ENCODE results near the gene NUMB.

NUMB gene

DNA sequence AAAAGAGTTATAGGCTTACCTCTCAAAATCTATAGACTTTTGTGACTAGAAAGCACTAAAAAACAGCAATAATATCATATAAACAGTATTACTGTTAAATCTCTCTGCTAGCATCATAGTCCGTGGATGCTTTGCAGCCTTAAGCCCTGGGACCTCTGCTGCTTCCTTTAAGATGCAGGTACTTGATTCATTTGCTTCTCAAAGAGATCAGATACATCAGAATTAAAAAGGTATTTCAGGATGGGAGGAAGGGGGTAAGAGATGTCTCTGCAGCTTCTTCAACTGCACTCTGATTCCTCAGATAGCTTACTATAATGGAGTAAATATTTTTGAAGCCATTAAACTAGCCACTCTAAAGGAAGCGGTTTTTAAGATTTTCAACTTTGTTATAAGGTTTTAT, 171.7 kb downstream of the NUMB start:
- no peak for DNase-seq

DNA sequence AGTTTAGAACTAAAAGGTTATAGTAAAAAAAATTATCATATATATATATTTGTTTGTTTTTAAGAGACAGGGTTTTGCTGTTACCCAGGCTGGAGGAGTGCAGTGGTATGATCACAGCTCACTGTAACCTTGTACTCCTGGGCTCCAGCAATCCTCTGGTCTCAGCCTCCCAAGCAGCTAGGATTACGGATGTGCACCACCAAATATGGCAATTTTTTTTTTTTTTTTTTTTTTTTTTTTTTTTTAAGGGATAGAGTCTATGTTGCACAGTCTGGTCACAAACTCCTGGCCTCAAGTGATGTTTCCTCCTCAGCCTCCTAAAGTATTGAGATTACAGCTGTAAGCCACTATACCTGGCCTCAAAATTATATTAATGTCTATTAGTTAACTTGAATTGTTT, 172.4 kb downstream of the NUMB start:
- no peak for DNase-seq

DNA sequence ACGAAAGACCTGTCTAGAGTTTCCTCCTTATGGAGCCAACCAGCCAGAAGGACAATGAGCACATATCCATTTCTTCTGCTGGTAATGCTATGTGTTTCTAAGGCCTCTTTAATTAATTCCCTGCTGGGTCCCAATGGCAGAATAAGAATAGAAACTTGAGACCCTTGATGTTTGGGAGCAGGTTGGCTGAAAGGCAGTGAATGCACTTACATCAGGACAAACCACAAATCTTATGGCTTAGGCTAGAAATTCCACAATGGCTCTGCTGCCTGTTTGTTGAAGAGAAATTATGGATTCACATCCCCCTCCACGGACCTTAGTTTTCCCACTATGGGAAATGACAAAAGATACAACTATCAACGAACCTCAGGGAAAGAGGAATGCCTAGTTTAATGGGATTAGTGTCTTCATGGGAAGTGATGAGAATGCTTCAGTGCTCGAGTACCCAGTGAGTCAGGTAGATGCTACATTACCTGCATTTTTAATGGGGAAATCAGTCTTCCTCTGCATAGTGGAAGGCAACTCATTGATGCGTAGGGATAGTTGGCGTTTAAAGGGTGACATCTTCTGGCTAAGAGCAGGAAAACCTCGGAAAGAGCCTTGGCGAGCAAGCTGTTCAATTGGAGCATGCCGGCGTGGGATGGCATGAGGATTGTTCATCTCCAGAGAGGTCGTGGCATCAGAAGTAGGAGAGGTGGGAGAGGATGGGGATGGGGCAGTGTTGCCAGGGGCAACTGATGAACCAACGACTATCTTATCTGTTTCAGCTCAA, 174.6 kb downstream of the NUMB start:
- no peak for DNase-seq

DNA sequence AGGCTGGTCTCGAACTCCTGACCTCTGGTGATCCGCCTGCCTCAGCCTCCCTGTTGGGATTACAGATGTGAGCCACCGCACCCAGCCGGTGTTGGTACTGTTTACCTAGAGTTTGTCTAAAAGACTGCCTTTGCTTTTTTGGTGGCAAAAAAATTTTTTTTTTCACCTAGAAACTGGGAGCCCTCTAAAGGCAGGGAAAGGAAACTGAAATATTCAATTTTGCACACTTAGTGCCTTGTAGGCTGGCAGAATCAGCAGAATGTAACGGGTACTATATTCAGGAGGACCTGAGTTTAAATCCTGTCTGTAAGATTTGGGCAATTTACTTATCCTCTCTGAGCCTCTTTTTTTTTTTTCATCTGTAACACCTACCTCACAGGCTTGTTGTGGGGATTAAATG, 177.4 kb downstream of the NUMB start:
- no peak for DNase-seq

GRCh38 chr14:73277376-73277775, 181.0 kb downstream of the NUMB start:
- no peak for DNase-seq

DNA sequence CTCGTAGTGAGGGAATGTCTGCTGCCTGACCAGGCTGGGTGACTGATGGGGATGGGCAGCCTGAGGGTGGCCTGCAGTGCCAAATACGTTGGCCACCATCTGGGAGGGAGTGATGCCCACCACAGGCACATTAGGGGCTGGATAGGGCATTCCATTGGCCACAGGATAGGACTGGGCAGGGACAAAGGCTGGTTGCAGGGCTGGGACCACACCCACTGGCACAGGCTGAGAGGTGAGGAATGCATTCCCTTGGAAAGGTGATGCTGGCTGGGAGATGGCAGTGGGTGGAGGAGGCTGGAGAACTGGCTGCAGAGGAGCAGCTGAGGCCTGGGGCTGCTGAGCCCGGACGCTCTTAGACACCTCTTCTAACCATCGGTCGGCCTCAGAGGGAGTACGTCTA, 181.5 kb downstream of the NUMB start:
- no peak for DNase-seq

DNA sequence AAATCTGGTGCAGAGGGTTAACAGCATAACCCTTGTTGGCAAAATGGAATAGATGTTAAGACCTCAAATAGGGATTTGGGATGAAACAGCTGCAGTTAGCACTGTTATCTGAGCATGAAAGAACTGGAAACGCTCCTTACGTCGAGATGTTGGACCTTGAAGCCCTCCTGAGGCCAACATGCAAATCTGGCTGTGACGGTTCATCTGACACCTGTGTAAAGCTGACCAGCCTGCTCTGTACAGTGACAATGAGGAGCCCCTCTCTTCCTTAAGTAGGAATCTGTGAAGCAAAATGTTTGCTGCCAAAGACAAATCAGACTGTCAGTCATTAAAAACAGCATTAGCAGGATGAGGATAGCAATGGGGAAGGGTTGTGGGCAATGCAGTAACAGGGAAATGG, 184.5 kb downstream of the NUMB start:
- DNase-seq = no peak

DNA sequence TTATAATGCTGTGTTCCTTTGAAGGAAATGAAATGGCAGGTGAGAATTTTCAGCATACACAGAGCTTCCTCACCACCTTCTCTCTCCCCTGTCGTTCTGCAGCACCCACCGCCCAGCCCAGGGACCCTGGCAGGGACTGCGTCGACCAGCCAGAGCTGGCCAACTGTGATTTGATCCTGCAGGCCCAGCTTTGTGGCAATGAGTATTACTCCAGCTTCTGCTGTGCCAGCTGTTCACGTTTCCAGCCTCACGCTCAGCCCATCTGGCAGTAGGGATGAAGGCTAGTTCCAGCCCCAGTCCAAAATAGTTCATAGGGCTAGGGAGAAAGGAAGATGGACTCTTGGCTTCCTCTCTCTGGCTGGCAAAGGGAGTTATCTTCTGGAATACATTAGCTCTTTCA, 186.0 kb downstream of the NUMB start:
- DNase-seq = no peak

DNA sequence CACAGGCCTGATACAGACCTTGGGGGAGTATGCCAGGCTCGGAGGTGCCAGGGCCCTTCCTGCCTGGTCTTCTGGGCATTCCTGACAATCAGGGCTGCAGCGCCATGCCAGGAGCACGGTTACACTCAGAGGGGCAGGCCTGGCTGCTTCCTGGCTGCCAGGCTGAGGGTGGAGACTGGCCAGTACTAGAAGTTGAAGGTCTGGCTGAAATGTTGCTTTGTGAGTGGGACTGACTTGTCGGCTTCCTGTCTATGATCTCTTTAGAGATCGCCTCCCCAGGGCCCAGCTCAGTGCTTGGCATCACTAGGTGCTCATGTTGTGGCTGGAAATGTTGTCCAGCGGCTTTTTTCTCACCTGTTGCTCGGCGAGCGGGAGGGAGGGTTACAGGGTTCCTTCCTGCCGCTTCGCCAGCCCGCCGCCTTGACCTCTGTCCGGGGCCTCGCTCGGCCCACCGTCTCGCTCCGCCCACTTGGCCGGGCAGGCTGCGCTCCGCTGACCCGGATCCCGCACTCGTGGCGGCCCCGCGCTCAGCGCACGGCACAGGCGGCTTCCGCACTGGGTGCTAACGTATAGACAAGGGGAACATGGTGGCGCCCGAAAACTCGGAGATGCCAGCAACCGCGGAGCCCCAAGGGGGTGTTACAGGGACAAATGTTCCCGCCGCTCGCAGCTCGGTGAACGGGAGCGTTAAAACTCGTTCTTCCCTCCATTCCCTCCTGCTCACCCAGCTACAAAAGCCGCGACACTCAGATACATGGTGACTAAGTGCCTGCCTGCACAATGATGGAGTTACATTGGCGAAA, 188.4 kb downstream of the NUMB start:
- no peak for DNase-seq

DNA sequence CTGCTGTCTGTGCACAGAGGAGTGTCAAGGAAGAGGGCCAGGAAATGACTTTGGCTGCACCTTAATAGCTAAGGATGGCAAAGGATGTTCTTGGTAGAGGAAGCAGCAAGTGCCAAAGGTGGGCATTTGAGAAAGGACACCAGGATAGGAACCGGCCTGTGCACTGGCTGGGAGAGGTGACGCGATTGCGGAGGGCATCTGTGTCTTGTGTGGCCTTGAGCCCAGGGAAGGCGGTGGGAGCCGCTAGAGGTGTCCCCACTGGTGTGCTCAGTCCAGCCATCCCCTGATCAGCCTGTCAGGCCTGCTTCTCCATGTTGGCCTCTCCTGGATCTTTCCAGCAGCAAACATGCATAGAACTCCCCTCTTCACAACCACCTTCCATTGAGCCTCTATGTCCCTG, 190.9 kb downstream of the NUMB start:
- DNase-seq = no peak

DNA sequence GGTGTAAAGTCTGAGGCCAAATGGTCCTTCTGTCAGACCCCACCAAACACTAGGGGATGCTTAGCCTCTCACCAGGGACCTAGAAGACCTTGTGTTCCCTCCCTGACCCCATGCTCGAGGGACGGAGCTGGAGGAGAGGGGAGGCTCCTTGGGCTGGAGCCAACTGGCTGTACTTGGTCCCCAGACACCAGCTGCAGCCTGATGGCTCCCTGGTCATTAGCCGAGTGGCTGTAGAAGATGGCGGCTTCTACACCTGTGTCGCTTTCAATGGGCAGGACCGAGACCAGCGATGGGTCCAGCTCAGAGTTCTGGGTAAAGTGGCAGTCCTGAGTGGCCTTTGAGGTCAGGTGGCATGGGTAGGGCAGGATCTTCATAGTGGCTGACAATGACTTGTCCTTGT, 192.0 kb downstream of the NUMB start:
- DNase-seq = no peak

DNA sequence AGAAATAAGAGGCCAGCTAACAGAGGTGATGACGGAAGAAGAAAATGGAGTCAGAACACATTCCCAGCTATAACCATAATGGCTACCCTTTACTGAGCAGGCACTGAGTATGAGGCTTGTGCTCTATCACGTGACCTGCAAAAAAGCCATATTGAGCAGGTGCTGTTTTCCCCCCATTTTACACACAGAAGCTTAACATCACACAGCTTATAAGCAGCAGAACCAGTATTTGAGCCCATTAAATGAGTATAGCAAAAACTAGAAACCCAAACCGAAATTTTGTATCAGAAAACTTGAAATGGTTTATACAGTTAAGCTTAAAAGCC, 192.7 kb downstream of the NUMB start:
- DNase-seq = no peak

- no peak for DNase-seq
Observed at GRCh38 chr14:73264885-73265720, 193.2 kb downstream of the NUMB start.

DNA sequence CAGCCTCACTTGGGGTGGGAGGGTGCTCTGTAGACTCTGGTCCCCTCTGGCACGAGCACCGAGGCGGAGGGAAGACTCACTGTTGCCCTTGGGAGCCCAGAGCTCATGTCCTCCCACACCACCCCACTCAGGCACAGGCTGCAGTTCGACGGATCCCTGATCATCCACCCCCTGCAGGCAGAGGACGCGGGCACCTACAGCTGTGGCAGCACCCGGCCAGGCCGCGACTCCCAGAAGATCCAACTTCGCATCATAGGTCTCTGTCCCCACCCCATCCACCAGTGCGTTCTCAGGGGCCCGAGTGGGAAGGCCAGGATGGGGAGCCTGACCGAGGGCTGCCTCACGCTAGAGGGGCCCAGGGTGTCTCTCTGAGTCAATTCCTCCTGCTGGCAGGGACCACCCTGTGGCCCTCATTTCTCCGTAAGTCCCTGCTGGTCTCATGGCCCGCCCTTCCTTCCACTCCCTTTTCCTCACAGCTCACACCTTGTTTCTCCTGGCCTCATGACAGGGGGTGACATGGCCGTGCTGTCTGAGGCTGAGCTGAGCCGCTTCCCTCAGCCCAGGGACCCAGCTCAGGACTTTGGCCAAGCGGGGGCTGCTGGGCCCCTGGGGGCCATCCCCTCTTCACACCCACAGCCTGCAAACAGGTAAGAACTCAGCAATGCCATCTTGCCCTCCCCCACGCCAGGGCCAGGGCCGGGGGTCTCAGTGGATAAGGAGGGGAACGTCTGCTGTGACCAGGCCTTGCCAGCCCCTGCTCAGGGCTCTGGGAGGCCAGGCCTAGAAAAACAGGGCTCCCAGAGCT, 194.1 kb downstream of the NUMB start:
- DNase-seq = no peak

- no peak for DNase-seq
Observed at GRCh38 chr14:73263606-73264005, 194.7 kb downstream of the NUMB start.

DNA sequence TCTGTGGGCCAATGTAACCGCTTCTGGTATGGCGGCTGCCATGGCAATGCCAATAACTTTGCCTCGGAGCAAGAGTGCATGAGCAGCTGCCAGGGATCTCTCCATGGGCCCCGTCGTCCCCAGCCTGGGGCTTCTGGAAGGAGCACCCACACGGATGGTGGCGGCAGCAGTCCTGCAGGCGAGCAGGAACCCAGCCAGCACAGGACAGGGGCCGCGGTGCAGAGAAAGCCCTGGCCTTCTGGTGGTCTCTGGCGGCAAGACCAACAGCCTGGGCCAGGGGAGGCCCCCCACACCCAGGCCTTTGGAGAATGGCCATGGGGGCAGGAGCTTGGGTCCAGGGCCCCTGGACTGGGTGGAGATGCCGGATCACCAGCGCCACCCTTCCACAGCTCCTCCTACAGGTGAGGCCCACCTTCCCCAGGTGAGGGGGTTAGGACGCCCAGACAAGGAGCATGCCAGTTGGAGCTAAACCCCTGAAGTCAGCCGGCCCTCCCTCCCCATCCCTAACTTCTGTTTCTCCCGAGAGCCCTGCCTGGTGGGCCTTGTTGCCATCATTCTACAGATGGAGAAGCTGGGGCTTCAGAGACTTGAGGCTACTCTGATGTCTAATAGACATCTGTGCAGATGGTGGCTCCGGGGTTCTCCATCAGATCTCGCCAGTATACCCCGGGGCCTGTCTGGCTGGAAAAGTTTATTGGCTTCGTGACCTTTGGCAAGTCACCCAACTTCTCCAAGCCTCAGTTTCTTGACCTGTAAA, 195.7 kb downstream of the NUMB start:
- no peak for DNase-seq

GRCh38 chr14:73261520-73262426, 196.6 kb downstream of the NUMB start:
- DNase-seq = no peak

DNA sequence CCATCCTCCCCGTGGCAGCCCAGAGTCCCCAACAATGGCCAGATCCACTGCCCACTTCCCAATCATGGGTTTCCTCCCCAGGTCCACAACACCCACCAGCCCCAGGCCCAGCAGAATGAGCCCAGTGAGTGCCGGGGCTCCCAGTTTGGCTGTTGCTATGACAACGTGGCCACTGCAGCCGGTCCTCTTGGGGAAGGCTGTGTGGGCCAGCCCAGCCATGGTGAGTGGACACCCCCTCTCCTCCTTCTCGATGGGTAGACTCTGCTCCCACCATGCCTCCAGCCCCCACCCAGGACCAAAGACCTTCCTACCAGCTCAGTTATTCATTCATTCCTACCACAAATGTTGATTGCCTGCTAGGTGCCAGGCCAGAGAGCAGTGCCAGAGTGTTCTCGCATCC, 197.3 kb downstream of the NUMB start:
- DNase-seq = no peak

- DNase-seq = no peak
Observed at GRCh38 chr14:73260574-73260973, 197.8 kb downstream of the NUMB start.

DNA sequence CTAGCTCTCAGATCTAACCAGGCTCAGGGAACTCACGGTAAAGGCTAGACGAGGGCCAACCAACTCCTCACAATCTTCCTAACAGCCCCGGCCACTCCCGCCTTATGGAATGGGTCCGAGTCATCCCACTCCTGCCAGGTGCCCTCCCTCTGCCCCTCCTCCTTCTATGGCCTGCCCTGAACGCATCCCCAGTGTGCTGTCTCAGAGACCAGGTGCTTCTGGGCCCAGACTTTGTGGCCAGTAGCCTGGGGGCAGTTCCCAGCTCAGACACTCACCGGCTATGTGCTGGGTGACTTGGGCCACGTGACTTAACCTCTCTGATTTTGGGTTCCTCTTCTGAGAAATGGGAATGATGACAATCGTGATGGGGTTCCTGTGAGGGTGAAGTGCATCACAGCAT, 198.5 kb downstream of the NUMB start:
- no peak for DNase-seq

All from CD4-positive, alpha-beta T cell treated with Interleukin-4 for 1 hour (primary cell).